GM12864 (cell line): ENCODE measurements around the gene PPP1R7.

Experiments
- DNase-seq: peaks from one replicate; pipeline ENCODE4 v3.0.0-alpha.2; 2011; ENCODE audit warnings: low read depth
- H3K4me3 ChIP-seq: 2 replicates; pipeline ENCODE4 v1.5.1; 2011; ENCODE audit warnings: mild to moderate bottlenecking, low read depth, low read length, control low read depth
- CTCF ChIP-seq: IDR thresholded peaks from 2 replicates; pipeline ENCODE4 v1.5.1; 2011; ENCODE audit warnings: low read depth, mild to moderate bottlenecking, moderate library complexity, low read length, control low read depth, inconsistent platforms; ENCODE audit errors: missing control alignments

Gene PPP1R7

GRCh38 chr2:241204490-241204889 is 54.2 kb downstream of the PPP1R7 start:
- no peak for DNase-seq
- no peak for TF ChIP-seq CTCF

GRCh38 chr2:241205086-241205485 is 54.8 kb downstream of the PPP1R7 start:
- H3K4me3 ChIP-seq, result no peak overlapping the region
- DNase-seq, result no peak
- TF ChIP-seq CTCF, result no peak

More at GRCh38 chr2:241204490-241204889, 54.2 kb downstream of the PPP1R7 start:
- H3K4me3 ChIP-seq, result no peak overlapping the region

GRCh38 chr2:241207151-241207550 is 56.9 kb downstream of the PPP1R7 start:
- no peak for TF ChIP-seq CTCF

GRCh38 chr2:241207641-241208040 is 57.4 kb downstream of the PPP1R7 start:
- no peak for DNase-seq
- no peak for TF ChIP-seq CTCF

More at GRCh38 chr2:241207151-241207550, 56.9 kb downstream of the PPP1R7 start:
- DNase-seq, result no peak
- no peak overlapping the region for H3K4me3 ChIP-seq

GRCh38 chr2:241208058-241208457 is 57.8 kb downstream of the PPP1R7 start:
- no peak for DNase-seq
- H3K4me3 ChIP-seq, result no peak overlapping the region
- no peak for TF ChIP-seq CTCF

More at GRCh38 chr2:241207641-241208040, 57.4 kb downstream of the PPP1R7 start:
- H3K4me3 ChIP-seq, result no peak overlapping the region

- no peak for DNase-seq
- no peak for TF ChIP-seq CTCF
- H3K4me3 ChIP-seq, result no peak overlapping the region
Measured at GRCh38 chr2:241209271-241209670, 59.0 kb downstream of the PPP1R7 start.

- TF ChIP-seq CTCF, result no peak
- DNase-seq, result no peak
- H3K4me3 ChIP-seq, result no peak overlapping the region
Measured at GRCh38 chr2:241211276-241211675, 61.0 kb downstream of the PPP1R7 start.
